A549 (cell line): ENCODE measurements around the gene FNDC10. TPM values are rescaled to one million over a fixed set of nuclear protein-coding genes. Genes with fewer than 3 reads are reported as not detected.
"Not testable (repeated sequence)": the region's sequence is repeated elsewhere in the genome, so short reads cannot be mapped to it uniquely, and the experiment has no call there.

Experiments used
- ATAC-seq, 2 experiments: fragments of 200-7000 bp in 1 of 2; fragments of >200 bp in 1 of 2; cut with Nextera tagmentation in 1 of 2; cut with Tn5 transposase in 1 of 2; 3 replicates each; pipeline versions ENCODE4 v1.8.0 to v1.9.1; 2018 to 2020; ENCODE audit warnings: mild to moderate bottlenecking in 1 of 2, moderate library complexity in 1 of 2
- CTCF ChIA-PET: fragments of 300-600 bp; sonication (Branson Sonifier 250); formaldehyde crosslinking; extraction: SDS; loops from one replicate; lab custom pipeline; 2021; ENCODE audit warnings: antibody characterized with exemption, inconsistent platforms; lab: Yijun Ruan, JAX
- POLR2A ChIA-PET: fragments of 350-600 bp; formaldehyde crosslinking; extraction: SDS; loops from one replicate; lab custom pipeline; 2021; ENCODE audit warnings: antibody characterized with exemption, inconsistent platforms; lab: Yijun Ruan, JAX
- DNase-seq, 2 experiments: peaks; one replicate each; pipeline versions ENCODE4 v3.0.0 to v3.0.0-alpha.2; 2011 to 2016; ENCODE audit warnings: low read depth in 1 of 2, low spot score in 1 of 2
- FAIRE-seq: peaks from 2 replicates; lab custom pipeline; 2011; peaks lifted over from hg19 to GRCh38; lab: Jason Lieb, UNC
- H3K27ac ChIP-seq, 2 experiments: fragments of >200 bp; sonication (Bioruptor Twin); formaldehyde crosslinking; 3 replicates each; pipeline ENCODE4 v1.5.1; 2016 to 2017
- H3K4me1 ChIP-seq: fragments of >200 bp; sonication (Bioruptor Twin); formaldehyde crosslinking; 3 replicates; pipeline ENCODE4 v1.6.1; 2016
- H3K4me2 ChIP-seq: fragments of >200 bp; sonication (Bioruptor Twin); formaldehyde crosslinking; 3 replicates; pipeline ENCODE4 v1.6.1; 2016
- H3K4me3 ChIP-seq: fragments of >200 bp; sonication (Bioruptor Twin); formaldehyde crosslinking; 3 replicates; pipeline ENCODE4 v1.5.1; 2016
- H3K9me3 ChIP-seq: fragments of >200 bp; sonication (Bioruptor Twin); formaldehyde crosslinking; 3 replicates; pipeline ENCODE4 v1.6.1; 2016
- CBX8 ChIP-seq: fragments of 200-600 bp; sonication (generic); IDR thresholded peaks from 2 replicates; pipeline ENCODE4 v1.6.1; 2016
- CEBPB ChIP-seq, 2 experiments: fragments of >200 bp in 1 of 2; sonication (Bioruptor Twin) in 1 of 2; formaldehyde crosslinking in 1 of 2; IDR thresholded peaks; 2 replicates each; pipeline ENCODE4 v1.6.1; 2012 to 2016
- CHD2 ChIP-seq: fragments of 150-350 bp; IDR thresholded peaks from 2 replicates; pipeline ENCODE4 v1.6.1; 2014; ENCODE audit warnings: low read length; ENCODE audit not compliant: partially characterized antibody
- EP300 ChIP-seq, 2 experiments: fragments of >200 bp; sonication (Bioruptor Twin); formaldehyde crosslinking; IDR thresholded peaks; 2 replicates in 1 of 2; 3 replicates in 1 of 2; pipeline ENCODE4 v1.6.1; 2016 to 2017
- GATA3 ChIP-seq: IDR thresholded peaks from 2 replicates; pipeline ENCODE4 v1.6.1; 2012; ENCODE audit warnings: borderline replicate concordance
- MAX ChIP-seq: IDR thresholded peaks from 2 replicates; pipeline ENCODE4 v1.6.1; 2012
- RFX5 ChIP-seq: fragments of 450-650 bp; IDR thresholded peaks from 2 replicates; pipeline ENCODE4 v1.7.1; 2014; ENCODE audit warnings: antibody characterized with exemption, mild to moderate bottlenecking, moderate library complexity
- RNF2 ChIP-seq: fragments of 200-600 bp; sonication (generic); IDR thresholded peaks from 2 replicates; pipeline ENCODE4 v1.6.1; 2016; ENCODE audit warnings: low read depth, mild to moderate bottlenecking, antibody characterized with exemption, moderate library complexity, borderline replicate concordance
- SMC3 ChIP-seq: fragments of >200 bp; sonication (Bioruptor Twin); formaldehyde crosslinking; IDR thresholded peaks from 3 replicates; pipeline ENCODE4 v1.6.1; 2018; ENCODE audit warnings: inconsistent platforms
- USF2 ChIP-seq: fragments of 450-650 bp; IDR thresholded peaks from 2 replicates; pipeline ENCODE4 v1.6.1; 2014; ENCODE audit warnings: antibody characterized with exemption
- ZNF302 ChIP-seq: fragments of 250-450 bp; sonication (Bioruptor Pico); IDR thresholded peaks from 2 replicates; pipeline ENCODE4 v1.9.0; 2021; ENCODE audit warnings: inconsistent platforms, mild to moderate bottlenecking, moderate library complexity
- ZSCAN20 ChIP-seq: fragments of 250-450 bp; sonication (Bioruptor Pico); IDR thresholded peaks from 2 replicates; pipeline ENCODE4 v1.8.0; 2022; ENCODE audit warnings: mild to moderate bottlenecking, moderate library complexity
- WGBS: methylation state at CpG from one replicate; pipeline ENCODE4 v1.1.6; 2017; ENCODE audit errors: missing lambda C conversion rate; 5-methylcytosine and 5-hydroxymethylcytosine counted together
- polyA plus RNA-seq, 4 experiments: library from polyadenylated mRNA; depleted of rRNA in 3 of 4; stranded (reverse); fragments of >200 nt; fragmentation: RNase III in 1 of 4; extraction: RNeasy Plus Mini Kit Qiagen cat#74134 plus additional on column Dnase treatment in 1 of 4; gene quantifications; 2 replicates in 3 of 4; 3 replicates in 1 of 4; pipeline ENCODE4 v1.2.3, GENCODE V29; 2011 to 2017
- TF ChIP-seq, protein P1 (sequence below): fragments of 250-450 bp; sonication (Bioruptor Pico); IDR thresholded peaks from 2 replicates; pipeline ENCODE4 v1.5.0; 2020; ENCODE audit warnings: low read depth, mild to moderate bottlenecking, moderate library complexity
- TF ChIP-seq, protein P2 (sequence below): fragments of 150-350 bp; IDR thresholded peaks from 2 replicates; pipeline ENCODE4 v1.6.1; 2014; ENCODE audit warnings: low read depth, mild to moderate bottlenecking, low read length
- TF ChIP-seq, protein P3 (sequence below): fragments of 250-450 bp; sonication (Bioruptor Pico); IDR thresholded peaks from 2 replicates; pipeline ENCODE4 v1.5.0; 2021; ENCODE audit warnings: mild to moderate bottlenecking, moderate library complexity, borderline replicate concordance

Gene FNDC10
- polyA plus RNA-seq, 2 of the 4 experiments (the other 2 are of a cell fraction), result 0.56 to 4.0 TPM

GRCh38 chr1:1595341-1595740, 4.6 kb downstream of the FNDC10 start:
- H3K4me2 ChIP-seq, CTCF ChIA-PET, DNase-seq, H3K4me3 ChIP-seq, ATAC-seq, POLR2A ChIA-PET, H3K9me3 ChIP-seq, H3K27ac ChIP-seq, FAIRE-seq: not testable (repeated sequence)
- peaks cover 11% of the 10 kb centered on the region for H3K4me1 ChIP-seq
- 39% methylated on average over 2 of the region's 2 CpGs for WGBS

GRCh38 chr1:1594602-1595260, 5.2 kb downstream of the FNDC10 start:
- TF ChIP-seq EP300 (IDR thresholded peaks at IDR 0.05) (no peak), CBX8 (no peak), ZNF302 (CRISPR knock-in tag) (no peak), GATA3 (no peak)
- TF ChIP-seq, protein P1, sequence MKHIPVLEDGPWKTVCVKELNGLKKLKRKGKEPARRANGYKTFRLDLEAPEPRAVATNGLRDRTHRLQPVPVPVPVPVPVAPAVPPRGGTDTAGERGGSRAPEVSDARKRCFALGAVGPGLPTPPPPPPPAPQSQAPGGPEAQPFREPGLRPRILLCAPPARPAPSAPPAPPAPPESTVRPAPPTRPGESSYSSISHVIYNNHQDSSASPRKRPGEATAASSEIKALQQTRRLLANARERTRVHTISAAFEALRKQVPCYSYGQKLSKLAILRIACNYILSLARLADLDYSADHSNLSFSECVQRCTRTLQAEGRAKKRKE (CRISPR knock-in tag), result no peak
- DNase-seq, result no peak
- ATAC-seq, result peak; percentile 29 to 32
- ChIA-PET POLR2A (no interaction called here), CTCF (no interaction called here)
- H3K4me2 ChIP-seq, result no peak overlapping the region
- no peak for FAIRE-seq
- WGBS, result 76% methylated on average over 7 of the region's 10 CpGs
- H3K9me3 ChIP-seq, result no peaks in the 10 kb centered on the region
- no peak overlapping the region for H3K4me3 ChIP-seq
- H3K4me1 ChIP-seq, result peaks cover 11% of the 10 kb centered on the region
- no peak overlapping the region for H3K27ac ChIP-seq

- no peaks in the 10 kb centered on the region for H3K9me3 ChIP-seq
- no peak for FAIRE-seq
- peaks cover 11% of the 10 kb centered on the region for H3K4me1 ChIP-seq
- POLR2A ChIA-PET, result no interaction called here
- no peak for DNase-seq
- no peak overlapping the region for H3K4me3 ChIP-seq
- CTCF ChIA-PET, result no interaction called here
- 82% methylated on average over 12 of the region's 24 CpGs for WGBS
- H3K4me2 ChIP-seq, result no peak overlapping the region
- peak; percentile 9 to 27; a peak in 1 of 6 replicates for ATAC-seq
- TF ChIP-seq RNF2 (no peak), MAX (no peak), SMC3 (no peak), USF2 (no peak), CHD2 (no peak), EP300 (IDR thresholded peaks at IDR 0.05) (no peak), RFX5 (no peak), CEBPB (IDR thresholded peaks at IDR 0.05) (no peak), ZSCAN20 (CRISPR knock-in tag) (no peak)
- TF ChIP-seq, protein P2, sequence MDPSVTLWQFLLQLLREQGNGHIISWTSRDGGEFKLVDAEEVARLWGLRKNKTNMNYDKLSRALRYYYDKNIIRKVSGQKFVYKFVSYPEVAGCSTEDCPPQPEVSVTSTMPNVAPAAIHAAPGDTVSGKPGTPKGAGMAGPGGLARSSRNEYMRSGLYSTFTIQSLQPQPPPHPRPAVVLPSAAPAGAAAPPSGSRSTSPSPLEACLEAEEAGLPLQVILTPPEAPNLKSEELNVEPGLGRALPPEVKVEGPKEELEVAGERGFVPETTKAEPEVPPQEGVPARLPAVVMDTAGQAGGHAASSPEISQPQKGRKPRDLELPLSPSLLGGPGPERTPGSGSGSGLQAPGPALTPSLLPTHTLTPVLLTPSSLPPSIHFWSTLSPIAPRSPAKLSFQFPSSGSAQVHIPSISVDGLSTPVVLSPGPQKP, result no peak
- TF ChIP-seq, protein P3, sequence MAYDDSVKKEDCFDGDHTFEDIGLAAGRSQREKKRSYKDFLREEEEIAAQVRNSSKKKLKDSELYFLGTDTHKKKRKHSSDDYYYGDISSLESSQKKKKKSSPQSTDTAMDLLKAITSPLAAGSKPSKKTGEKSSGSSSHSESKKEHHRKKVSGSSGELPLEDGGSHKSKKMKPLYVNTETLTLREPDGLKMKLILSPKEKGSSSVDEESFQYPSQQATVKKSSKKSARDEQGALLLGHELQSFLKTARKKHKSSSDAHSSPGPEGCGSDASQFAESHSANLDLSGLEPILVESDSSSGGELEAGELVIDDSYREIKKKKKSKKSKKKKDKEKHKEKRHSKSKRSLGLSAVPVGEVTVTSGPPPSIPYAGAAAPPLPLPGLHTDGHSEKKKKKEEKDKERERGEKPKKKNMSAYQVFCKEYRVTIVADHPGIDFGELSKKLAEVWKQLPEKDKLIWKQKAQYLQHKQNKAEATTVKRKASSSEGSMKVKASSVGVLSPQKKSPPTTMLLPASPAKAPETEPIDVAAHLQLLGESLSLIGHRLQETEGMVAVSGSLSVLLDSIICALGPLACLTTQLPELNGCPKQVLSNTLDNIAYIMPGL (CRISPR knock-in tag), result no peak
- H3K27ac ChIP-seq, result no peak overlapping the region
Measured at GRCh38 chr1:1593834-1594601, 5.9 kb downstream of the FNDC10 start.
